HEK293 (cell line): ENCODE results near the gene TSC22D1.

Experiments
- ATF2 ChIP-seq: fragments of 450-650 bp; formaldehyde crosslinking; IDR thresholded peaks from 2 replicates; pipeline ENCODE4 v1.5.1; 2016; ENCODE audit warnings: missing biosample characterization, missing genetic modification characterization, low read depth
- BCL11B ChIP-seq: fragments of 450-650 bp; formaldehyde crosslinking; IDR thresholded peaks from 2 replicates; pipeline ENCODE4 v1.5.1; 2016; ENCODE audit warnings: low read depth, missing biosample characterization, missing genetic modification characterization
- ELK4 ChIP-seq: IDR thresholded peaks from 2 replicates; pipeline ENCODE4 v1.6.1; 2011; ENCODE audit warnings: mild to moderate bottlenecking, low read depth, low read length, borderline replicate concordance
- GLI2 ChIP-seq: fragments of 450-650 bp; formaldehyde crosslinking; IDR thresholded peaks from 2 replicates; pipeline ENCODE4; 2017; ENCODE audit warnings: missing biosample characterization, missing genetic modification characterization, low read depth, borderline replicate concordance
- GLIS1 ChIP-seq: fragments of 450-650 bp; formaldehyde crosslinking; IDR thresholded peaks from 2 replicates; pipeline ENCODE4 v1.5.1; 2016; ENCODE audit warnings: missing biosample characterization, missing genetic modification characterization
- GLIS2 ChIP-seq: fragments of 450-650 bp; formaldehyde crosslinking; IDR thresholded peaks from 2 replicates; pipeline ENCODE4 v1.5.1; 2016; ENCODE audit warnings: missing biosample characterization, missing genetic modification characterization
- HOXC10 ChIP-seq: sonication (generic); formaldehyde crosslinking; IDR thresholded peaks from 2 replicates; pipeline ENCODE4 v1.8.1; 2023; ENCODE audit warnings: mild to moderate bottlenecking, missing genetic modification reagents
- INSM2 ChIP-seq: fragments of 450-650 bp; formaldehyde crosslinking; IDR thresholded peaks from 2 replicates; pipeline ENCODE4 v1.5.1; 2016; ENCODE audit warnings: missing biosample characterization, missing genetic modification characterization
- MZF1 ChIP-seq: fragments of 450-650 bp; formaldehyde crosslinking; IDR thresholded peaks from 2 replicates; pipeline ENCODE4 v1.5.1; 2017; ENCODE audit warnings: missing biosample characterization, missing genetic modification characterization, borderline replicate concordance
- RBAK ChIP-seq: fragments of 450-650 bp; formaldehyde crosslinking; IDR thresholded peaks from 2 replicates; pipeline ENCODE4 v1.5.1; 2016; ENCODE audit warnings: missing biosample characterization, missing genetic modification characterization
- ZBTB1 ChIP-seq: fragments of 450-650 bp; formaldehyde crosslinking; IDR thresholded peaks from 2 replicates; pipeline ENCODE4 v1.5.1; 2016; ENCODE audit warnings: missing biosample characterization, missing genetic modification characterization
- ZBTB49 ChIP-seq: fragments of 450-650 bp; formaldehyde crosslinking; IDR thresholded peaks from 2 replicates; pipeline ENCODE4 v1.5.1; 2016; ENCODE audit warnings: missing biosample characterization, missing genetic modification characterization, low read depth
- ZNF10 ChIP-seq: fragments of 450-650 bp; formaldehyde crosslinking; IDR thresholded peaks from 2 replicates; pipeline ENCODE4 v1.5.1; 2017; ENCODE audit warnings: missing biosample characterization, missing genetic modification characterization
- ZNF112 ChIP-seq: fragments of 450-650 bp; formaldehyde crosslinking; IDR thresholded peaks from 2 replicates; pipeline ENCODE4 v1.5.0; 2017; ENCODE audit warnings: missing biosample characterization, missing genetic modification characterization
- ZNF114 ChIP-seq: fragments of 450-650 bp; formaldehyde crosslinking; IDR thresholded peaks from 2 replicates; pipeline ENCODE4 v1.5.0; 2017; ENCODE audit warnings: missing biosample characterization, missing genetic modification characterization
- ZNF121 ChIP-seq: fragments of 450-650 bp; formaldehyde crosslinking; IDR thresholded peaks from 2 replicates; pipeline ENCODE4 v1.5.1; 2016; ENCODE audit warnings: missing biosample characterization, missing genetic modification characterization
- ZNF138 ChIP-seq: fragments of 450-650 bp; formaldehyde crosslinking; IDR thresholded peaks from 2 replicates; pipeline ENCODE4 v1.5.1; 2016; ENCODE audit warnings: missing biosample characterization, missing genetic modification characterization, borderline replicate concordance
- ZNF239 ChIP-seq: fragments of 450-650 bp; formaldehyde crosslinking; IDR thresholded peaks from 2 replicates; pipeline ENCODE4 v1.5.1; 2016; ENCODE audit warnings: missing biosample characterization, missing genetic modification characterization
- ZNF280C ChIP-seq: fragments of 450-650 bp; formaldehyde crosslinking; IDR thresholded peaks from 2 replicates; pipeline ENCODE4 v1.5.1; 2016; ENCODE audit warnings: missing biosample characterization, missing genetic modification characterization
- ZNF335 ChIP-seq: fragments of 450-650 bp; formaldehyde crosslinking; conservative IDR thresholded peaks from 2 replicates; pipeline ENCODE4 v1.5.1; 2016; ENCODE audit warnings: missing biosample characterization, missing genetic modification characterization
- ZNF350 ChIP-seq: fragments of 450-650 bp; formaldehyde crosslinking; IDR thresholded peaks from 2 replicates; pipeline ENCODE4 v1.5.0; 2017; ENCODE audit warnings: missing biosample characterization, mild to moderate bottlenecking, missing genetic modification characterization
- ZNF362 ChIP-seq: fragments of 450-650 bp; formaldehyde crosslinking; IDR thresholded peaks from 2 replicates; pipeline ENCODE4 v1.5.1; 2016; ENCODE audit warnings: missing biosample characterization, missing genetic modification characterization
- ZNF366 ChIP-seq: fragments of 450-650 bp; formaldehyde crosslinking; conservative IDR thresholded peaks from 2 replicates; pipeline ENCODE4 v1.5.1; 2016; ENCODE audit warnings: missing biosample characterization, missing genetic modification characterization
- ZNF394 ChIP-seq: fragments of 450-650 bp; formaldehyde crosslinking; IDR thresholded peaks from 2 replicates; pipeline ENCODE4 v1.5.1; 2016; ENCODE audit warnings: missing biosample characterization, missing genetic modification characterization, mild to moderate bottlenecking, moderate library complexity, borderline replicate concordance
- ZNF404 ChIP-seq: fragments of 450-650 bp; formaldehyde crosslinking; IDR thresholded peaks from 2 replicates; pipeline ENCODE4 v1.5.1; 2017; ENCODE audit warnings: missing biosample characterization, missing genetic modification characterization
- ZNF416 ChIP-seq: fragments of 450-650 bp; formaldehyde crosslinking; IDR thresholded peaks from 2 replicates; pipeline ENCODE4 v1.5.1; 2016; ENCODE audit warnings: missing biosample characterization, missing genetic modification characterization
- ZNF423 ChIP-seq: fragments of 450-650 bp; formaldehyde crosslinking; IDR thresholded peaks from 2 replicates; pipeline ENCODE4 v1.5.1; 2016; ENCODE audit warnings: missing biosample characterization, missing genetic modification characterization
- ZNF48 ChIP-seq: fragments of 450-650 bp; formaldehyde crosslinking; IDR thresholded peaks from 2 replicates; pipeline ENCODE4 v1.5.1; 2016; ENCODE audit warnings: missing biosample characterization, missing genetic modification characterization
- ZNF621 ChIP-seq: fragments of 450-650 bp; formaldehyde crosslinking; IDR thresholded peaks from 2 replicates; pipeline ENCODE4 v1.5.1; 2017; ENCODE audit warnings: missing biosample characterization, missing genetic modification characterization
- ZNF660 ChIP-seq: fragments of 450-650 bp; IDR thresholded peaks from 2 replicates; pipeline ENCODE4 v1.5.1; 2018; ENCODE audit warnings: missing biosample characterization, mild to moderate bottlenecking, missing genetic modification characterization

The TSC22D1 gene

GRCh38 chr13:44575741-44576350 is at the start of gene TSC22D1 (continued):
- TF ChIP-seq ZBTB1 (tag by site-specific recombination) (no peak), ZNF10 (tag by site-specific recombination) (no peak), ATF2 (tag by site-specific recombination) (no peak), ZNF121 (tag by site-specific recombination) (no peak), ZNF280C (tag by site-specific recombination) (no peak), HOXC10 (CRISPR knock-in tag) (no peak), ZNF48 (no peak), RBAK (tag by site-specific recombination) (no peak), ZNF138 (tag by site-specific recombination) (no peak), ZNF404 (tag by site-specific recombination) (no peak), ZNF114 (tag by site-specific recombination) (no peak), ZNF394 (tag by site-specific recombination) (no peak; the same call in 1 of the 2 replicates), GLIS2 (tag by site-specific recombination) (no peak), ZNF362 (tag by site-specific recombination) (no peak), BCL11B (tag by site-specific recombination) (no peak), MZF1 (tag by site-specific recombination) (no peak), ZBTB49 (tag by site-specific recombination) (no peak), ZNF112 (tag by site-specific recombination) (no peak), ZNF335 (peak; percentile 92), ZNF350 (tag by site-specific recombination) (no peak), ELK4 (no peak), ZNF366 (tag by site-specific recombination) (peak; percentile 88), GLIS1 (tag by site-specific recombination) (no peak), ZNF239 (tag by site-specific recombination) (no peak), ZNF621 (tag by site-specific recombination) (no peak), GLI2 (tag by site-specific recombination) (no peak), INSM2 (tag by site-specific recombination) (no peak), ZNF416 (tag by site-specific recombination) (no peak), ZNF660 (no peak), ZNF423 (tag by site-specific recombination) (no peak)
